Panc1 (cell line): Measurements from ENCODE around the gene TKT. TPM values are rescaled to one million over a fixed set of nuclear protein-coding genes. Genes with fewer than 3 reads are reported as not detected.

Source experiments
- ATAC-seq: fragments of 200-7000 bp; cut with Tn5 transposase; 2 replicates; pipeline ENCODE4 v1.9.1; 2020; ENCODE audit warnings: mild to moderate bottlenecking, moderate library complexity
- BruUV-seq: library from RNA; stranded (reverse); fragments of 400-500 nt; replicated peaks from 2 replicates; lab custom pipeline; 2021; lab: Mats Ljungman, UMichigan
- CTCF ChIA-PET: fragments of 300-600 bp; sonication (Branson Sonifier 250); formaldehyde crosslinking; loops from one replicate; lab custom pipeline; 2022; ENCODE audit warnings: antibody characterized with exemption; lab: Charles Lee
- POLR2A ChIA-PET: fragments of 300-600 bp; sonication (Branson Sonifier 250); formaldehyde crosslinking; loops from one replicate; lab custom pipeline; 2022; ENCODE audit warnings: antibody characterized with exemption; lab: Charles Lee
- DNase-seq: peaks from one replicate; pipeline ENCODE4 v3.0.0-alpha.2; 2010; ENCODE audit warnings: low read depth, low spot score
- H3K27ac ChIP-seq: 2 replicates; pipeline ENCODE4 v1.5.1; 2011; ENCODE audit warnings: mild to moderate bottlenecking, low read length, inconsistent platforms
- H3K27me3 ChIP-seq: fragments of 200-500 bp; sonication (Bioruptor generic); 2 replicates; pipeline ENCODE4 v1.6.0; 2014; ENCODE audit warnings: low read length, inconsistent platforms; ENCODE audit not compliant: control insufficient read depth, insufficient read depth
- H3K36me3 ChIP-seq: fragments of 200-500 bp; sonication (Bioruptor generic); 2 replicates; pipeline ENCODE4 v1.5.1; 2014; ENCODE audit warnings: inconsistent platforms, mild to moderate bottlenecking, low read length, moderate library complexity; ENCODE audit not compliant: control insufficient read depth, insufficient read depth
- H3K4me1 ChIP-seq: 2 replicates; pipeline ENCODE4 v1.5.1; 2011; ENCODE audit warnings: inconsistent platforms, mild to moderate bottlenecking, low read length, moderate library complexity; ENCODE audit not compliant: control insufficient read depth, insufficient read depth
- H3K4me3 ChIP-seq, 2 experiments: 2 replicates each; pipeline ENCODE4 v1.5.1; 2011 to 2012; ENCODE audit warnings: low read depth in 2 of 2, low read length in 2 of 2, mild to moderate bottlenecking in 2 of 2, inconsistent platforms in 1 of 2, moderate library complexity in 1 of 2
- H3K9me3 ChIP-seq: fragments of 200-500 bp; sonication (Bioruptor generic); 2 replicates; pipeline ENCODE4 v1.5.1; 2014; ENCODE audit warnings: low read depth, mild to moderate bottlenecking, inconsistent platforms, low read length, moderate library complexity; ENCODE audit not compliant: control insufficient read depth, insufficient read depth
- CTCF ChIP-seq: fragments of 450-650 bp; IDR thresholded peaks from 2 replicates; pipeline ENCODE4 v1.5.1; 2017; ENCODE audit warnings: mild to moderate bottlenecking
- POLR2AphosphoS5 ChIP-seq: IDR thresholded peaks from 2 replicates; pipeline ENCODE4 v1.6.1; 2012; ENCODE audit warnings: mild to moderate bottlenecking, low read depth, low read length, moderate library complexity
- SIN3A ChIP-seq: IDR thresholded peaks from 2 replicates; pipeline ENCODE4 v1.6.1; 2012; ENCODE audit warnings: low read depth, mild to moderate bottlenecking, low read length, moderate library complexity, borderline replicate concordance; ENCODE audit not compliant: insufficient read depth
- TCF7L2 ChIP-seq: IDR thresholded peaks from 2 replicates; pipeline ENCODE4 v1.6.1; 2011; ENCODE audit warnings: mild to moderate bottlenecking, low read depth, low read length, inconsistent platforms
- in situ Hi-C: cut with HindIII; loops from 2 replicates; pipeline ENCODE4 v1.10.0; 2016; ENCODE audit warnings: low sequenced_read_pairs, low pct_unique_long_range_greater_than_20kb
- intact Hi-C: fragments of 100-400 bp; cut with micrococcal nuclease; formaldehyde crosslinking; loops from one replicate; pipeline ENCODE4 v1.10.0; 2022; ENCODE audit not compliant: unreplicated experiment
- total RNA-seq: library from RNA; stranded (reverse); gene quantifications from one replicate; pipeline ENCODE4 v1.2.1, GENCODE V29; 2021; ENCODE audit not compliant: unreplicated experiment
- TF ChIP-seq, protein P1 (sequence below), 2 experiments: IDR thresholded peaks; 2 replicates each; pipeline ENCODE4 v1.6.1; 2011 to 2012; ENCODE audit warnings: low read depth in 2 of 2, control low read depth in 1 of 2, low read length in 1 of 2, mild to moderate bottlenecking in 1 of 2, moderate library complexity in 1 of 2; ENCODE audit not compliant: insufficient read depth in 1 of 2

The TKT gene
- total RNA-seq, 1 experiment from 2014 or later: 338 TPM

DNA sequence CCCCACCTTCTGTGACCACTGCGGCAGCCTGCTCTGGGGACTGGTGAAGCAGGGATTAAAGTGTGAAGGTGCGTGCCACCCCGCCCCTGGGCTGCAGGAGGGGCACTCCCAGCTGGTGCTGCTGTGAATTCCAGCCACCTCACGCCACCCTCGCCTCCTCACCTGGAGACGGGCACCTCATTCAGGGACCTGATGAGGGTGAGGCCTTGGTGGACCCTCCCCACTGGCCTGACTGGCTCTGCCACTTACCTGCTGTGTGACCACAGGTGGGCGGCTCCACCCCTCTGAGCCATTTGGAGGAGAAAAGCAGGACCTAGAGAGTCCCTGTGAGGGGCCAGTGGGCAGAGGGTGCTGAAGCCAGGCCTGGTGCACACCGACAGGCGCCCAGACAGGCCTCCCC lies 72.3 kb downstream of the TKT start:
- in situ Hi-C loops (no loop called here), intact Hi-C loops (no loop called here)
- Histone ChIP-seq H3K4me1 (no peaks in the 10 kb centered on the region), H3K9me3 (no peaks in the 10 kb centered on the region), H3K27ac (no peak overlapping the region), H3K4me3 (no peak overlapping the region), H3K27me3 (no peaks in the 10 kb centered on the region), H3K36me3 (no peaks in the 10 kb centered on the region)
- ChIA-PET POLR2A (no interaction called here), CTCF (interaction anchor here (0.7 kb wide), 1 partner anchor 21 kb away, joined by 10 read pairs; no protein-coding TSS in a partner anchor)
- BruUV-seq: no TSS peak
- no peak for ATAC-seq
- no peak for DNase-seq
- no peak for TF ChIP-seq TCF7L2
- TF ChIP-seq, protein P1, sequence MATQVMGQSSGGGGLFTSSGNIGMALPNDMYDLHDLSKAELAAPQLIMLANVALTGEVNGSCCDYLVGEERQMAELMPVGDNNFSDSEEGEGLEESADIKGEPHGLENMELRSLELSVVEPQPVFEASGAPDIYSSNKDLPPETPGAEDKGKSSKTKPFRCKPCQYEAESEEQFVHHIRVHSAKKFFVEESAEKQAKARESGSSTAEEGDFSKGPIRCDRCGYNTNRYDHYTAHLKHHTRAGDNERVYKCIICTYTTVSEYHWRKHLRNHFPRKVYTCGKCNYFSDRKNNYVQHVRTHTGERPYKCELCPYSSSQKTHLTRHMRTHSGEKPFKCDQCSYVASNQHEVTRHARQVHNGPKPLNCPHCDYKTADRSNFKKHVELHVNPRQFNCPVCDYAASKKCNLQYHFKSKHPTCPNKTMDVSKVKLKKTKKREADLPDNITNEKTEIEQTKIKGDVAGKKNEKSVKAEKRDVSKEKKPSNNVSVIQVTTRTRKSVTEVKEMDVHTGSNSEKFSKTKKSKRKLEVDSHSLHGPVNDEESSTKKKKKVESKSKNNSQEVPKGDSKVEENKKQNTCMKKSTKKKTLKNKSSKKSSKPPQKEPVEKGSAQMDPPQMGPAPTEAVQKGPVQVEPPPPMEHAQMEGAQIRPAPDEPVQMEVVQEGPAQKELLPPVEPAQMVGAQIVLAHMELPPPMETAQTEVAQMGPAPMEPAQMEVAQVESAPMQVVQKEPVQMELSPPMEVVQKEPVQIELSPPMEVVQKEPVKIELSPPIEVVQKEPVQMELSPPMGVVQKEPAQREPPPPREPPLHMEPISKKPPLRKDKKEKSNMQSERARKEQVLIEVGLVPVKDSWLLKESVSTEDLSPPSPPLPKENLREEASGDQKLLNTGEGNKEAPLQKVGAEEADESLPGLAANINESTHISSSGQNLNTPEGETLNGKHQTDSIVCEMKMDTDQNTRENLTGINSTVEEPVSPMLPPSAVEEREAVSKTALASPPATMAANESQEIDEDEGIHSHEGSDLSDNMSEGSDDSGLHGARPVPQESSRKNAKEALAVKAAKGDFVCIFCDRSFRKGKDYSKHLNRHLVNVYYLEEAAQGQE (IDR thresholded peaks at IDR 0.05; ENCODE audit: insufficient read depth in 1 of 2, low read depth in 2 of 2, low read length in 1 of 2): no peak
- no peak for TF ChIP-seq SIN3A
- TF ChIP-seq CTCF: no peak
- no peak for TF ChIP-seq POLR2AphosphoS5

DNA sequence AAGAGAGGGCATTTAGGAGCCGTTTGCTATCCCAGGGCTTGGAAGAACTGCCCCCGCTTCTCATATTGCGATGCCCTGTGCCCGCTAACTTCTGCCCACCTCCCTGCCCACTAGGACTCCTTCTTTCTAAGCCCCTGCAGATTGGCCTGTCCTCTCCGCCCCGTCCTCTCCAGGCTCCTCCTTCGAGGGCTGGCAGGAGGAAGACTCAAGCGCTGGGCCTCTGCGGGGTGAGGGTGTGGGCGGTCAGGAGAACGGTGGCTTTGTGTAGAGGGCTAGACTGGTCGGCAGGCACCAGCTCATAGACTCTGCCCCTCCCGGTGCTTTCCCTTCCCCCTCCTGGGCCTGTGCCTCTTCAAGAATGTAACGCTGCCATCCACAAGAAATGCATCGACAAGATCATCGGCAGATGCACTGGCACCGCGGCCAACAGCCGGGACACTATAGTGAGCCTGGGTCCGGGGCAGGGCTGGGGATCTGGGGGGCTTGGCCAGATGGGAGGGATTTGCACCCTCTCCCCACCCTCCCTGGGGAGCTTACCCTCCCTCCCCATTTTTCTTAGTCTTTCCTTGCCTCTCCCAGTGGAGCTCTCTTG lies 73.0 kb downstream of the TKT start:
- Histone ChIP-seq H3K9me3 (no peaks in the 10 kb centered on the region), H3K36me3 (no peaks in the 10 kb centered on the region), H3K27me3 (no peaks in the 10 kb centered on the region), H3K4me3 (no peak overlapping the region), H3K4me1 (no peaks in the 10 kb centered on the region), H3K27ac (no peak overlapping the region)
- no peak for TF ChIP-seq TCF7L2
- no peak for TF ChIP-seq SIN3A
- no peak for TF ChIP-seq POLR2AphosphoS5
- TF ChIP-seq CTCF: no peak
- TF ChIP-seq, protein P1 (IDR thresholded peaks at IDR 0.05; ENCODE audit: insufficient read depth in 1 of 2, low read depth in 2 of 2, low read length in 1 of 2): no peak
- no peak for DNase-seq
- POLR2A ChIA-PET: no interaction called here
- in situ Hi-C loops (no loop called here), intact Hi-C loops (no loop called here)
- ATAC-seq: no peak
- CTCF ChIA-PET: interaction anchor here (0.7 kb wide), 1 partner anchor 21 kb away, joined by 10 read pairs; no protein-coding TSS in a partner anchor
- no TSS peak for BruUV-seq
